ENCODE data around the gene LIPC. TPM values are rescaled to one million over a fixed set of nuclear protein-coding genes. Genes with fewer than 3 reads are reported as not detected.
A peak's percentile ranks its signal among the peaks of the same experiment; 100 is the strongest.

LIPC gene
- polyA plus RNA-seq, 1 of the 3 experiments (the other 2 are of a cell fraction) = not detected

DNA sequence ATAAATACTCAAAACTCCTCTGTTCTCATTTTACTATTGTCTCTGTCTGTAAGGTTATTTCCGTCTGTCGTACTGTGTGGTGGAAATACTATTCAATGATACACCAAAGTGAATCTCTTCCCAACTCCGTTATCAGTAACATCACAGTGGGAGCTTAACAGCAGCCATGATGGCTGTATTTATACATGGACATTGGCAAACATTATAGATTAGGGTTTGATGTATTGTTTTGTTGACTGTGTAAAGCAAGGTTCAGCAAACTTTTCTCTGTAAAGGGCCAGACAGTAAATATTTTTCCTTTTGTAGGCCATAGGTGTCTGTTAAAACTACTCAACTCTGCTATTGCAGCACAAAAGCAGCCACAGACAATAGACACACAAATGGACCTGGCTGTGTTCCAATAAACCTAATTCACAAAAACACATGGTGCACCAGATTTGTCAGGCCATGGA is 23.2 kb downstream of the LIPC start:
- Histone ChIP-seq H3K36me3 (replicated peaks in 1 of 2; ENCODE audit: control insufficient read depth in 1 of 2, insufficient read depth in 2 of 2, low read length in 1 of 2) (no peaks in the 10 kb centered on the region), H2AFZ (ENCODE audit: low read depth) (no peak overlapping the region), H3K27ac (ENCODE audit: low read depth in 2 of 2, low read length in 1 of 2) (peak overlapping the region in 1 of 2 experiments; percentile 5; a peak in 1 of 4 replicates), H3F3A (replicated peaks; ENCODE audit: insufficient read depth) (no peaks in the 10 kb centered on the region), H3K4me1 (ENCODE audit: control insufficient read depth in 1 of 2, insufficient read depth in 2 of 2, low read depth in 1 of 2, low read length in 1 of 2) (peaks cover 0 to 2% of the 10 kb centered on the region in 2 experiments; a peak in 1 of 4 replicates), H3K9ac (no peak overlapping the region), H3K27me3 (ENCODE audit: insufficient read depth) (no peaks in the 10 kb centered on the region), H3K4me2 (no peak overlapping the region), H3K79me2 (ENCODE audit: insufficient read depth) (no peaks in the 10 kb centered on the region), H3K9me2 (no peaks in the 10 kb centered on the region), H4K20me1 (ENCODE audit: insufficient read depth) (no peaks in the 10 kb centered on the region), H3K9me3 (no peaks in the 10 kb centered on the region), H3K4me3 (ENCODE audit: low read depth in 2 of 2, low read length in 1 of 2) (no peak overlapping the region)
- TF ChIP-seq, protein P1, sequence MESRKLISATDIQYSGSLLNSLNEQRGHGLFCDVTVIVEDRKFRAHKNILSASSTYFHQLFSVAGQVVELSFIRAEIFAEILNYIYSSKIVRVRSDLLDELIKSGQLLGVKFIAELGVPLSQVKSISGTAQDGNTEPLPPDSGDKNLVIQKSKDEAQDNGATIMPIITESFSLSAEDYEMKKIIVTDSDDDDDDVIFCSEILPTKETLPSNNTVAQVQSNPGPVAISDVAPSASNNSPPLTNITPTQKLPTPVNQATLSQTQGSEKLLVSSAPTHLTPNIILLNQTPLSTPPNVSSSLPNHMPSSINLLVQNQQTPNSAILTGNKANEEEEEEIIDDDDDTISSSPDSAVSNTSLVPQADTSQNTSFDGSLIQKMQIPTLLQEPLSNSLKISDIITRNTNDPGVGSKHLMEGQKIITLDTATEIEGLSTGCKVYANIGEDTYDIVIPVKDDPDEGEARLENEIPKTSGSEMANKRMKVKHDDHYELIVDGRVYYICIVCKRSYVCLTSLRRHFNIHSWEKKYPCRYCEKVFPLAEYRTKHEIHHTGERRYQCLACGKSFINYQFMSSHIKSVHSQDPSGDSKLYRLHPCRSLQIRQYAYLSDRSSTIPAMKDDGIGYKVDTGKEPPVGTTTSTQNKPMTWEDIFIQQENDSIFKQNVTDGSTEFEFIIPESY (IDR thresholded peaks at IDR 0.05; ENCODE audit: borderline replicate concordance, low read depth) = no peak
- peak; percentile 24; the same call in 1 of the 2 replicates for TF ChIP-seq GATA2 (CRISPR knock-in tag; IDR thresholded peaks at IDR 0.05)
- ChIA-PET POLR2A (no interaction called here), CTCF (interaction anchor here (0.8 kb wide), 1 partner anchor 24 kb away, joined by 3 read pairs; no protein-coding TSS in a partner anchor)
- no peak for DNase-seq
- WGBS (ENCODE audit: low lambda C conversion rate) = 93% methylated on average over 3 of the region's 3 CpGs

- Histone ChIP-seq H2AFZ (ENCODE audit: low read depth) (no peak overlapping the region), H3F3A (replicated peaks; ENCODE audit: insufficient read depth) (no peaks in the 10 kb centered on the region), H3K36me3 (replicated peaks in 1 of 2; ENCODE audit: control insufficient read depth in 1 of 2, insufficient read depth in 2 of 2, low read length in 1 of 2) (no peaks in the 10 kb centered on the region), H3K9me2 (no peaks in the 10 kb centered on the region), H3K9me3 (no peaks in the 10 kb centered on the region), H3K4me2 (peak overlapping the region; percentile 39; the same call in 1 of the 2 replicates), H3K27me3 (ENCODE audit: insufficient read depth) (no peaks in the 10 kb centered on the region), H3K4me3 (ENCODE audit: low read depth in 2 of 2, low read length in 1 of 2) (no peak overlapping the region), H3K4me1 (ENCODE audit: control insufficient read depth in 1 of 2, insufficient read depth in 2 of 2, low read depth in 1 of 2, low read length in 1 of 2) (peaks cover 0 to 2% of the 10 kb centered on the region in 2 experiments; a peak in 1 of 4 replicates), H3K27ac (ENCODE audit: low read depth in 2 of 2, low read length in 1 of 2) (no peak overlapping the region), H3K9ac (no peak overlapping the region), H4K20me1 (ENCODE audit: insufficient read depth) (no peaks in the 10 kb centered on the region), H3K79me2 (ENCODE audit: insufficient read depth) (no peaks in the 10 kb centered on the region)
- ChIA-PET POLR2A (no interaction called here), CTCF (interaction anchor here (1.5 kb wide), 2 partner anchors 45 to 230 kb away, joined by 3 to 4 read pairs; no protein-coding TSS in a partner anchor)
- 53% methylated on average over 7 of the region's 7 CpGs for WGBS (ENCODE audit: low lambda C conversion rate)
- no peak for DNase-seq
- no peak for TF ChIP-seq NRF1 (IDR thresholded peaks at IDR 0.05; ENCODE audit: low read depth, low read length)
- TF ChIP-seq, protein P2, sequence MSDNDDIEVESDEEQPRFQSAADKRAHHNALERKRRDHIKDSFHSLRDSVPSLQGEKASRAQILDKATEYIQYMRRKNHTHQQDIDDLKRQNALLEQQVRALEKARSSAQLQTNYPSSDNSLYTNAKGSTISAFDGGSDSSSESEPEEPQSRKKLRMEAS (IDR thresholded peaks at IDR 0.05; ENCODE audit: low read depth) = no peak
- TF ChIP-seq FOSL2 (IDR thresholded peaks at IDR 0.05; ENCODE audit: borderline replicate concordance, low read depth) = peak; percentile 72
- TF ChIP-seq RXRA (IDR thresholded peaks at IDR 0.05; ENCODE audit: borderline replicate concordance, low read depth) = no peak
- TF ChIP-seq TCF12 (IDR thresholded peaks at IDR 0.05) = peak; percentile 52
- TF ChIP-seq NFIC (IDR thresholded peaks at IDR 0.05; ENCODE audit: borderline replicate concordance) = no peak; the same call in 1 of the 2 replicates
- no peak for TF ChIP-seq CTCF (IDR thresholded peaks at IDR 0.05)
- TF ChIP-seq YY1 (IDR thresholded peaks at IDR 0.05; ENCODE audit: low read depth) = no peak
- no peak for TF ChIP-seq IRF3 (IDR thresholded peaks at IDR 0.05; ENCODE audit: low read depth, low read length)
- TF ChIP-seq MXI1 (IDR thresholded peaks at IDR 0.05; ENCODE audit: low read depth, low read length) = no peak
- TF ChIP-seq FOXJ3 (CRISPR knock-in tag; IDR thresholded peaks at IDR 0.05) = no peak
- peak; percentile 18; the same call in 1 of the 2 replicates for TF ChIP-seq JUND (IDR thresholded peaks at IDR 0.05)
- TF ChIP-seq PBX3 (IDR thresholded peaks at IDR 0.05) = peak; percentile 12; the same call in 1 of the 2 replicates
- no peak for TF ChIP-seq EZH2phosphoT487 (IDR thresholded peaks at IDR 0.05; ENCODE audit: borderline replicate concordance, low read depth)
- TF ChIP-seq REST (IDR thresholded peaks at IDR 0.05; ENCODE audit: low read depth, low read length) = no peak
Measured at GRCh38 chr15:58457466-58457965, 25.7 kb downstream of the LIPC start.
